COLO668 (cell line): Measurements from ENCODE around the gene AP3B1.

Source experiments
- DNase-seq: peaks from one replicate; lab custom pipeline; 2025; ENCODE audit not compliant: unreplicated experiment; lab: John Stamatoyannopoulos, UW

Gene AP3B1

GRCh38 chr5:78006449-78006848 lies 288.0 kb downstream of the AP3B1 start:
- DNase-seq: no peak

DNA sequence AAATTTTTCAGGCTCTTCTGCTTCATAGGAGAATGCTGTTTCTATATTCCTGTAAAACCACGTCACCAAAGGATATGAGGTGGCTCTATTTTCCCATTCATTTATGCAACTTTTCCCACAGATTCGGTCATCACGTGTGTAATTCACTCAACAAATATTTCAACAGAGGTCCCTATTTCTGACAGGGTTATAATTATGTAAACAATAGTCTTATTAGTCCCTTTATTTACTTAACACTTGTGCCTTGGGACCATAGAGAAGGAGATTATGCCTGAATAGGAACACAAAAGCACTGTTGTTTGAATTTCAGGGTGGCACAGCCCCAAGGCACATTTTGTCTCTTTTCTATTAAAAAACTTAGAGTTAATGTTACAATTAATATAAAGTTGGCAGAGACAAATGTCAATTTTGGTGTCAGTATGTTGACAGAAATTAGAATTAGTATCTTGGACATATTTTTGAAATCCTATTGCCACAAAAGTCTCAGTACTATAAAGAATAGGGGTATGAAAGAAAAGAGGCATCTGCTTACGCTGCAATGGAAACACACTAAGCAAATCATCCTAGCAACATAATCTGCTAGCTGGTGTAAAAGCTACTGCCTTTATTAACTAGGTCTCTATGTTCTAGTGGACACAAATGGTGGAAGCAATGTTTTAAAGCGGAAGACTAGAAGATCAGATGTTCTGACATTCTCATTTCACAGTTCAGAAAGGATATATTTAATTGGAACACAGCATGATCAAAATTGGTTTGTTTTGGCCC lies 289.3 kb downstream of the AP3B1 start:
- no peak for DNase-seq

GRCh38 chr5:78004559-78004958 lies 289.9 kb downstream of the AP3B1 start:
- no peak for DNase-seq

- no peak for DNase-seq
Observed at GRCh38 chr5:78003919-78004318, 290.6 kb downstream of the AP3B1 start.

GRCh38 chr5:78003450-78003849 lies 291.0 kb downstream of the AP3B1 start:
- no peak for DNase-seq

DNA sequence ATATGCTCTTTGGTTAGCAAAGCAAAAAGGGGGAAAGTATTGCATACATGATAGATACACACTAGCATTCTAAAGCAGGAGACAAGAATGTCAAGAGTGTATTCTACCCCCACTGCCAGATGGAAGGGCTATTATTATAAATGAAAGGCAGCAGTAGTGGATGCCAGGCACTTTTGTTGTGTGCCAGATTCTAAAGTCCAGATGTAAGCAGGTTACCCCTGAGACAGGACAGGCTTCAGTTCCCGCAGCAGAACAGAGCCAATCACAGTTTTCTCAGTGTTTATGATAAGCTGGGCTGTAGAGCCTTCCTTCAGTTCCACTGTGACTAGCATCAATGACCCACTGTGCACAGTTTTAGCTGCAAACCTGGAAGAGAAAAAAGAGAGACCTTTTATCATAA lies 291.8 kb downstream of the AP3B1 start:
- no peak for DNase-seq

DNA sequence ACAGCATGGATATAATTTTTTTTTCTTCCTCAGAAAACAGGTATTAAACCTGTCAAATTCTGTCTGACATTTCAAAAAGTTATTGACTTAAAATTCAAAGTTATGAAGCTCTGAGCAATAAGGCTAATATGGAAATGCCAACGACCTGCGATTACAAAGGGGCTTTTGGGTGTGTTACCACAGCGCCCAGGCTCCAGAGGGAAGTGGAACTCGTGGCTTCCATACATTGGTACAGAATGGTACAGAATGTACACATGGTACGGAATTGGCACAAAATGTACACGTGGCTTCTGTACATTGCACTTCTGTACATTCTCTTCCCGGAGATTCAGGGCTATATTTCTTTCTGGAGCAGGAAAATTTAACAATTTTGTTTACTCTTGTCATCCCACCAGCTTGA lies 293.3 kb downstream of the AP3B1 start:
- no peak for DNase-seq

DNA sequence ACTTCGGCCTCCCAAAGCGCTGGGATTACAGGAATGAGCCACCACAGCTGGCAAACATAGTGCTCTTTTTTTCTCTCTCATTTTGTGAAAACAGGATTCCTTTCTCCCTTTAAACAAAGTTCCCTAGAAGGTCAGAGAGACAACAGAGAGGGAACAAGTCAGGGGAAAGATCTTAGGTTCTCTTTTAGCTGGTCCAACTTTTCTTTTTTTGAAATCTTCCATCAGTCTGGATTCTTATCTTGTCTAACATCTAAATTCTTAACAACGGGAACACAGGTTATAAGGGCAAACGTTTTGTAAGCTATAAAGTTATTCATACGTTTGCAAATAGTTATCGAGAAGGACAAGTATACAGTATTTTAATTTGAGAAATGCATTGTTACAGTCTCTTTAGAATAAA lies 294.3 kb downstream of the AP3B1 start:
- DNase-seq: no peak

GRCh38 chr5:77999399-77999798 lies 295.1 kb downstream of the AP3B1 start:
- DNase-seq: no peak

- no peak for DNase-seq
Observed at GRCh38 chr5:77996943-77997342, 297.6 kb downstream of the AP3B1 start.

GRCh38 chr5:77995793-77996409 lies 298.6 kb downstream of the AP3B1 start:
- DNase-seq: peak; percentile 6

- no peak for DNase-seq
Observed at GRCh38 chr5:77994943-77995342, 299.6 kb downstream of the AP3B1 start.

- DNase-seq: peak; percentile 7
Observed at GRCh38 chr5:77993855-77994318, 300.6 kb downstream of the AP3B1 start.

DNA sequence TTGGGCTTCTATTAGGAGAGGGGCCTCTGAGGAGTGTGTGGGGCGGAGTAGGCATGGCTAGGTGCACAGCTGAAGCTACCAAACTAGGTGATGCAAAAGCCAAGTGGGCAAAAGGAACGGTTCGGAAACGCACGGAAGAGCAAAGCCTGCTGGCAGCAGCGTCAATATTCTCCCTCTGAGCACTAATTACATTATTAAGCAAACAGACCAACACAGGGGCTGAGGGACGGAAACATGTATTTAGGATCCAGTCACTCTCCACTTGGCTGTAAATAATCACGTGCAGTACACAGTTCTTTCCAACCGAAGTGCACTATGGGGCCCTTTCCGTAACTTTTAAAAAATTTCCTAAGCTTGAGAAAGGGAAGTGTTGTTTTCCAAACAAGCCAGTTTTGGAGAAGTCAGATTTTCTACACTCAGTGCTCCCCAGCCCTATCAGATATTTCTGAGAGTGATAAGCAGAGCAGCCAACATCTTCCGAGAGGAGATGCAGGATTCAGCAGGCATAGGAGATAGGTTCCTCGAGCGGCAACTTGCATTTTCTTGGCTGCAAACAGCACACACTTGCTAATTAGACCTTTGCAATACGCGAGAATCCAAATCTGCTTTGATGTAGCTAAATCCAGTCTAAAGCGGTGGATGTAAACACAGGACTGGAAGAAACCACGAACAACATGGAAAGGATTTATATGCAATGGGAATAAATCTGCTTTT lies 301.2 kb downstream of the AP3B1 start:
- DNase-seq: no peak

GRCh38 chr5:77991084-77991483 lies 303.4 kb downstream of the AP3B1 start:
- no peak for DNase-seq

DNA sequence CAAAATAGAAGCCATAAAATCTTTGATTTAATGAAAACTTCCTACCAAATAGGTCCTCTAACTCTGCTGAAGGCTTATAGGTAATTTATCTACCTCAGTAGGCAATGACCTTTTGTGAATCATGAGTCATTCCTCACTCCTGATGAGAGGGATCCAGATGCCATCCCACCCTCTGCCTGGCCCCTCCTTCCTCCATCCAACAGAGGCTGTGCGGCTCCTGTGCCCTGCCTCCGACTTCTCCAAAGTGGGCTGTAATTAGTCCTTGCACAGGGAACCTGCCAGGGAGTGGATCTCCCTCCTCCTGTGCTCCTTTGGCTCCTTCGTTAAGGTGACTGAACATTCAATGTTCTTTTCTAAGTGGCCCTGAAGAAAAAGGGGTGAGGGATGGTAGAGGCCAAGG lies 304.5 kb downstream of the AP3B1 start:
- no peak for DNase-seq

GRCh38 chr5:77987988-77988387 lies 306.5 kb downstream of the AP3B1 start:
- DNase-seq: no peak

- no peak for DNase-seq
Observed at GRCh38 chr5:77987331-77987730, 307.2 kb downstream of the AP3B1 start.

- no peak for DNase-seq
Observed at GRCh38 chr5:77986261-77986660, 308.2 kb downstream of the AP3B1 start.

- DNase-seq: no peak
Observed at GRCh38 chr5:77985247-77985646, 309.3 kb downstream of the AP3B1 start.

- no peak for DNase-seq
Observed at GRCh38 chr5:77984587-77984986, 309.9 kb downstream of the AP3B1 start.
